ENCODE data around the gene SEPTIN8. TPM values are rescaled to one million over a fixed set of nuclear protein-coding genes. Genes with fewer than 3 reads are reported as not detected.

The SEPTIN8 gene
- total and polyA plus RNA-seq, 10 of the 15 experiments (the other 5 are each of a cell fraction or from before 2014, with no cell fraction given) = 6.1 to 96.1 (median 29.4) TPM

GRCh38 chr5:132814503-132815294, 37.7 kb upstream of the SEPTIN8 start (continued):
- TF ChIP-seq CBX5 (IDR thresholded peaks at IDR 0.05; ENCODE audit: low read depth) = no peak
- no peak for TF ChIP-seq CHD1 (IDR thresholded peaks at IDR 0.05; ENCODE audit: low read depth, low read length)
- TF ChIP-seq KLF5 (IDR thresholded peaks at IDR 0.05; ENCODE audit: partially characterized antibody) = no peak
- TF ChIP-seq SMAD5 (IDR thresholded peaks at IDR 0.05; ENCODE audit: low read depth) = no peak
- TF ChIP-seq PAX8 (IDR thresholded peaks at IDR 0.05) = no peak
- TF ChIP-seq SP1 (IDR thresholded peaks at IDR 0.05; ENCODE audit: low read depth, low read length) = no peak
- TF ChIP-seq USF2 (IDR thresholded peaks at IDR 0.05; ENCODE audit: borderline replicate concordance, low read depth, low read length) = no peak

GRCh38 chr5:132813599-132814502, 36.8 kb upstream of the SEPTIN8 start:
- intact Hi-C loops (cut with micrococcal nuclease; ENCODE audit: unreplicated experiment) (no loop called here), in situ Hi-C loops (cut with MboI) (no loop called here)
- H3K27me3 ChIP-seq (replicated peaks in 1 of 2; ENCODE audit: control insufficient read depth in 2 of 2, insufficient read depth in 2 of 2, low read length in 1 of 2) = peaks cover 0 to 11% of the 10 kb centered on the region in 2 experiments; a peak in 2 of 4 replicates
- ChIA-PET CTCF (interaction anchor here (1.0 to 1.1 kb wide), 2 partner anchors 64 to 287 kb away, joined by 3 to 4 read pairs; no protein-coding TSS in a partner anchor), SMC1A (ENCODE audit: uncharacterized antibody, unreplicated experiment) (interaction anchor here (1.1 to 1.2 kb wide), 2 partner anchors 12 to 32 kb away, joined by 3 read pairs; no protein-coding TSS in a partner anchor), POLR2A (interaction anchor here (0.8 to 1.3 kb wide), 3 partner anchors 12 to 66 kb away, joined by 3 to 4 read pairs (median 3); partner anchors contain the start of gene CCNI2), RAD21 (ENCODE audit: unreplicated experiment) (interaction anchor here (0.9 to 1.9 kb wide), 9 partner anchors 13 to 287 kb away, joined by 3 to 7 read pairs (median 3); partner anchors contain the start of gene KIF3A)
- no peaks in the 10 kb centered on the region for H4K20me1 ChIP-seq (ENCODE audit: control insufficient read depth, insufficient read depth)
- H3K27ac ChIP-seq (ENCODE audit: control insufficient read depth, insufficient read depth) = no peak overlapping the region
- peak overlapping the region; percentile 74 for H3K4me2 ChIP-seq (ENCODE audit: control insufficient read depth, insufficient read depth)
- no peaks in the 10 kb centered on the region for H3K36me3 ChIP-seq (ENCODE audit: control insufficient read depth in 2 of 2, insufficient read depth in 2 of 2, low read length in 1 of 2)
- WGBS (ENCODE audit: insufficient coverage, insufficient replicate concordance, low lambda C conversion rate, missing lambda C conversion rate) = 37% methylated on average over 63 of the region's 110 CpGs
- H3K4me1 ChIP-seq (ENCODE audit: control insufficient read depth, insufficient read depth, low read length) = no peaks in the 10 kb centered on the region; the same call in 1 of the 2 replicates
- no peak for FAIRE-seq
- no TSS peak for BruUV-seq (replicated peaks)
- ATAC-seq = peak; percentile 67
- no peak for DNase-seq (ENCODE audit: low read depth, low spot score)
- H3K79me2 ChIP-seq (ENCODE audit: control insufficient read depth, insufficient read depth, low read length) = no peaks in the 10 kb centered on the region
- H2AFZ ChIP-seq (ENCODE audit: control insufficient read depth, low read depth, low read length) = peak overlapping the region; percentile 47
- no peak overlapping the region for H3K9ac ChIP-seq (ENCODE audit: control insufficient read depth, insufficient read depth, low read length)
- no peak overlapping the region; the same call in 1 of the 2 replicates for H3K4me3 ChIP-seq
- H3K9me3 ChIP-seq (replicated peaks; ENCODE audit: control insufficient read depth, insufficient read depth, low read length) = no peaks in the 10 kb centered on the region; the same call in 2 of the 3 replicates
- 0 out of 4 replicates have a peak, but pooled peaks of 1 of the 2 experiments have one; percentile 8 for TF ChIP-seq BHLHE40 (IDR thresholded peaks at IDR 0.05; ENCODE audit: borderline replicate concordance in 1 of 2, low read depth in 2 of 2, low read length in 1 of 2)
- TF ChIP-seq SUZ12 (IDR thresholded peaks at IDR 0.05; ENCODE audit: unreplicated experiment) = peak; percentile 32
- TF ChIP-seq ZNF687 (IDR thresholded peaks at IDR 0.05) = peak; percentile 33
- TF ChIP-seq BACH1 (IDR thresholded peaks at IDR 0.05; ENCODE audit: borderline replicate concordance) = 0 out of 2 replicates have a peak, but pooled peaks have one; percentile 11
- TF ChIP-seq EP300 (IDR thresholded peaks at IDR 0.05; ENCODE audit: borderline replicate concordance in 1 of 2, control insufficient read depth in 1 of 2, low read depth in 2 of 2, low read length in 2 of 2) = no peak
- TF ChIP-seq GATAD2B (conservative IDR thresholded peaks at IDR 0.05; ENCODE audit: low read depth) = peak; percentile 67; the same call in 1 of the 2 replicates
- no peak for TF ChIP-seq ZNF384 (IDR thresholded peaks at IDR 0.05; ENCODE audit: borderline replicate concordance, low read depth, low read length)

Data from GM12878 (cell line).